IMR-90 (cell line): ENCODE data around the gene MPPED2. TPM values are rescaled to one million over a fixed set of nuclear protein-coding genes. Genes with fewer than 3 reads are reported as not detected.

Experiments
- ATAC-seq: fragments of 200-7000 bp; cut with Tn5 transposase; 2 replicates; pipeline ENCODE4 v1.9.1; 2020; ENCODE audit warnings: low read depth, mild to moderate bottlenecking, moderate library complexity
- BruUV-seq: library from RNA; stranded (reverse); fragments of 400-500 nt; replicated peaks from 2 replicates; lab custom pipeline; 2021; lab: Mats Ljungman, UMichigan
- CTCF ChIA-PET: fragments of 300-600 bp; formaldehyde crosslinking; extraction: SDS; loops from one replicate; lab custom pipeline; 2021; ENCODE audit warnings: antibody characterized with exemption; lab: Yijun Ruan, JAX
- POLR2A ChIA-PET: fragments of 300-600 bp; sonication (Branson Sonifier 250); formaldehyde crosslinking; loops from one replicate; lab custom pipeline; 2022; ENCODE audit warnings: antibody characterized with exemption; ENCODE audit not compliant: unreplicated experiment; lab: Charles Lee
- DNase-seq: peaks from one replicate; pipeline ENCODE4 v3.0.0; 2013
- H2AFZ ChIP-seq: replicated peaks from 2 replicates; pipeline ENCODE3; 2013; ENCODE audit warnings: low read length, mild to moderate bottlenecking; ENCODE audit not compliant: poor library complexity
- H2AK5ac ChIP-seq: 2 replicates; pipeline ENCODE4 v1.6.1; 2013; ENCODE audit warnings: low read depth, low read length, inconsistent platforms
- H2AK9ac ChIP-seq: replicated peaks from 2 replicates; pipeline ENCODE3; 2013; ENCODE audit warnings: mild to moderate bottlenecking, low read depth, low read length, moderate library complexity; ENCODE audit not compliant: poor library complexity
- H2BK120ac ChIP-seq: 2 replicates; pipeline ENCODE4 v1.6.1; 2013; ENCODE audit warnings: low read depth, low read length, inconsistent platforms
- H2BK15ac ChIP-seq: 3 replicates; pipeline ENCODE4 v1.6.1; 2013; ENCODE audit warnings: low read depth, low read length, inconsistent platforms
- H2BK20ac ChIP-seq: 2 replicates; pipeline ENCODE4 v1.6.1; 2013; ENCODE audit warnings: low read depth, mild to moderate bottlenecking, inconsistent platforms, low read length, moderate library complexity
- H2BK5ac ChIP-seq: 2 replicates; pipeline ENCODE4 v1.6.1; 2013; ENCODE audit warnings: mild to moderate bottlenecking, low read depth, low read length, inconsistent platforms; ENCODE audit not compliant: poor library complexity, severe bottlenecking
- H3K14ac ChIP-seq: replicated peaks from 2 replicates; pipeline ENCODE4 v1.6.1; 2013; ENCODE audit warnings: low read depth, low read length, inconsistent platforms
- H3K18ac ChIP-seq: 2 replicates; pipeline ENCODE4 v1.6.1; 2013; ENCODE audit warnings: low read depth, low read length, control low read depth
- H3K23ac ChIP-seq: 2 replicates; pipeline ENCODE4 v1.6.1; 2013; ENCODE audit warnings: low read depth, low read length, inconsistent platforms
- H3K27ac ChIP-seq: 2 replicates; pipeline ENCODE4 v1.5.1; 2013; ENCODE audit warnings: mild to moderate bottlenecking, control low read depth, low read length; ENCODE audit not compliant: insufficient read depth
- H3K27me3 ChIP-seq: 2 replicates; pipeline ENCODE4 v1.6.1; 2013; ENCODE audit warnings: low read length; ENCODE audit not compliant: control insufficient read depth, insufficient read depth
- H3K36me3 ChIP-seq: 2 replicates; pipeline ENCODE4 v1.6.1; 2013; ENCODE audit warnings: low read length, mixed read lengths; ENCODE audit not compliant: control insufficient read depth, insufficient read depth
- H3K4ac ChIP-seq: 2 replicates; pipeline ENCODE4 v1.6.1; 2013; ENCODE audit warnings: low read depth, low read length, inconsistent platforms
- H3K4me1 ChIP-seq: 2 replicates; pipeline ENCODE4 v1.6.1; 2013; ENCODE audit warnings: low read length, mixed read lengths; ENCODE audit not compliant: control insufficient read depth, insufficient read depth
- H3K4me2 ChIP-seq: 2 replicates; pipeline ENCODE4 v1.6.1; 2013; ENCODE audit warnings: low read depth, mild to moderate bottlenecking, control low read depth, low read length, moderate library complexity
- H3K4me3 ChIP-seq: 2 replicates; pipeline ENCODE4 v1.5.1; 2013; ENCODE audit warnings: low read depth, mild to moderate bottlenecking, control low read depth, low read length, moderate library complexity; ENCODE audit not compliant: insufficient read depth
- H3K56ac ChIP-seq: 2 replicates; pipeline ENCODE4 v1.6.1; 2013; ENCODE audit warnings: low read length, inconsistent platforms; ENCODE audit not compliant: insufficient read depth; ENCODE audit errors: extremely low read depth
- H3K79me1 ChIP-seq, 2 experiments: 2 replicates each; pipeline ENCODE4 v1.6.1; 2013; ENCODE audit warnings: low read length in 2 of 2, inconsistent platforms in 1 of 2, low read depth in 1 of 2
- H3K9ac ChIP-seq: 2 replicates; pipeline ENCODE4 v1.6.1; 2013; ENCODE audit warnings: low read depth, low read length, control low read depth
- H3K9me1 ChIP-seq: 2 replicates; pipeline ENCODE4 v1.6.1; 2013; ENCODE audit warnings: low read length, inconsistent platforms; ENCODE audit not compliant: insufficient read depth
- H3K9me3 ChIP-seq: 2 replicates; pipeline ENCODE4 v1.6.1; 2013; ENCODE audit warnings: low read length; ENCODE audit not compliant: control insufficient read depth, insufficient read depth
- H4K20me1 ChIP-seq: 2 replicates; pipeline ENCODE4 v1.6.1; 2013; ENCODE audit warnings: low read length, inconsistent platforms; ENCODE audit not compliant: insufficient read depth
- H4K5ac ChIP-seq: 2 replicates; pipeline ENCODE4 v1.6.1; 2013; ENCODE audit warnings: mild to moderate bottlenecking, low read depth, low read length, control low read depth
- H4K8ac ChIP-seq, 2 experiments: 2 replicates each; pipeline ENCODE4 v1.6.1; 2013; ENCODE audit warnings: low read depth in 2 of 2, low read length in 2 of 2, control low read depth in 1 of 2, inconsistent platforms in 1 of 2
- H4K91ac ChIP-seq: 2 replicates; pipeline ENCODE4 v1.6.1; 2013; ENCODE audit warnings: low read depth, low read length, inconsistent platforms; ENCODE audit not compliant: insufficient read depth
- CEBPB ChIP-seq: IDR thresholded peaks from 2 replicates; pipeline ENCODE4 v1.6.1; 2012; ENCODE audit warnings: low read depth, low read length, improper control_type of control experiment
- FOS ChIP-seq: fragments of 150-350 bp; IDR thresholded peaks from 2 replicates; pipeline ENCODE4 v1.6.1; 2016; ENCODE audit warnings: low read depth, low read length
- MXI1 ChIP-seq: IDR thresholded peaks from 2 replicates; pipeline ENCODE4 v1.6.1; 2012; ENCODE audit warnings: low read depth, mild to moderate bottlenecking, low read length, moderate library complexity, borderline replicate concordance
- NFE2L2 ChIP-seq: fragments of 150-350 bp; IDR thresholded peaks from 2 replicates; pipeline ENCODE4 v1.6.1; 2016; ENCODE audit warnings: low read depth, mild to moderate bottlenecking, low read length
- POLR2A ChIP-seq: IDR thresholded peaks from 2 replicates; pipeline ENCODE4 v1.6.1; 2012; ENCODE audit warnings: mild to moderate bottlenecking, low read depth, low read length
- RCOR1 ChIP-seq: IDR thresholded peaks from 2 replicates; pipeline ENCODE4 v1.6.1; 2012; ENCODE audit warnings: mild to moderate bottlenecking, low read length, improper control_type of control experiment; ENCODE audit not compliant: insufficient replicate concordance
- RFX5 ChIP-seq: IDR thresholded peaks from 2 replicates; pipeline ENCODE4 v1.8.0; 2012; ENCODE audit warnings: low read depth, mild to moderate bottlenecking, low read length, moderate library complexity
- SMC3 ChIP-seq: fragments of 150-350 bp; IDR thresholded peaks from 2 replicates; pipeline ENCODE4 v1.6.1; 2016; ENCODE audit warnings: low read depth, mild to moderate bottlenecking, antibody characterized with exemption, low read length, moderate library complexity
- WGBS, 2 experiments: methylation state at CpG; one replicate each; pipeline versions ENCODE4 v1.1.5 to v1.1.7; 2013; ENCODE audit warnings: missing lambda C conversion rate in 2 of 2; ENCODE audit not compliant: insufficient read length in 1 of 2; ENCODE audit errors: extremely low coverage in 2 of 2; 5-methylcytosine and 5-hydroxymethylcytosine counted together
- dilution Hi-C: fragments of 300-500 bp; cut with HindIII; formaldehyde crosslinking; loops from one replicate; pipeline ENCODE4 v1.14.3; 2018; ENCODE audit warnings: low sequenced_read_pairs; ENCODE audit not compliant: unreplicated experiment
- in situ Hi-C: fragments of 300-500 bp; cut with MboI; formaldehyde crosslinking; loops from 3 replicates; pipeline ENCODE4 v1.14.3; 2019; ENCODE audit warnings: low sequenced_read_pairs, inconsistent platforms, mixed read lengths
- intact Hi-C: fragments of 100-400 bp; cut with micrococcal nuclease; formaldehyde crosslinking; loops from 2 replicates; pipeline ENCODE4 v1.10.0; 2022
- polyA plus RNA-seq, 3 experiments: library from polyadenylated mRNA; depleted of rRNA; stranded (reverse); fragments of >200 nt; gene quantifications; 2 replicates each; pipeline ENCODE4 v1.2.3, GENCODE V29; 2012; ENCODE audit warnings: low replicate concordance in 1 of 3
- total RNA-seq: library from RNA; depleted of rRNA; stranded (reverse); fragments of >200 nt; gene quantifications from 2 replicates; pipeline ENCODE4 v1.2.3, GENCODE V29; 2012
- TF ChIP-seq, protein P1 (sequence below): fragments of 150-350 bp; IDR thresholded peaks from 2 replicates; pipeline ENCODE4 v1.6.1; 2017; ENCODE audit warnings: mild to moderate bottlenecking, antibody characterized with exemption, low read length, low read depth
- TF ChIP-seq, protein P2 (sequence below): fragments of 150-350 bp; IDR thresholded peaks from 2 replicates; pipeline ENCODE4 v1.6.1; 2016; ENCODE audit warnings: low read depth, mild to moderate bottlenecking, low read length, moderate library complexity, borderline replicate concordance
- TF ChIP-seq, protein P3 (sequence below): conservative IDR thresholded peaks from 2 replicates; pipeline ENCODE4 v1.5.1; 2012; ENCODE audit warnings: mild to moderate bottlenecking, low read depth, low read length, improper control_type of control experiment

The MPPED2 gene
- total and polyA plus RNA-seq, 2 of the 4 experiments (the other 2 are of a cell fraction), result 0.10 TPM; not detected in 1

DNA sequence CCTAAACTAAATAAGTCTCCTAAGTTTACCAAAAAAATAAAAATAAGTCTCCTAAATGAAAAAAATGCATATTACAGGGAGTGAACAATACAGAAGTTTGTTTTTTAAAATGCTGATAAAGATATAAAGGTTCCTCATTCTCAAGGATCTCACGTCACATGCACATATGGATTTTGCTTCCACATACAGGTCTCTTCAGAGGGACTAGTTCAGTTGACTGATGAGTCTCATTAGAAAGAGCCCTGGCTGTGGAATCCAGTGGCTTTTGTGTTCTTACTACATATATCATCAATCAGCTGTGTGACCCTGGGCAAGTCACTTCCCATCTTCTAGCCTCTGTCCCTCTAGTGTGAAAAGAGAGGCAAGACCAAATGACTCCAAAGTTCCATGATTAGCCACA is 43.1 kb downstream of the MPPED2 start:
- no peaks in the 10 kb centered on the region for H3K36me3 ChIP-seq
- H3K4ac ChIP-seq, result no peak overlapping the region
- H2AK9ac ChIP-seq, result no peak overlapping the region
- H3K4me3 ChIP-seq, result no peak overlapping the region
- ATAC-seq (no peak), DNase-seq (no peak)
- no peak overlapping the region for H2BK20ac ChIP-seq
- no peaks in the 10 kb centered on the region for H3K79me1 ChIP-seq
- dilution Hi-C loops (no loop called here), in situ Hi-C loops (no loop called here), intact Hi-C loops (no loop called here)
- H3K9ac ChIP-seq, result no peak overlapping the region
- H3K27me3 ChIP-seq, result no peaks in the 10 kb centered on the region
- CTCF ChIA-PET, result interaction anchor here (1.0 kb wide), 1 partner anchor 61 kb away, joined by 3 read pairs; no protein-coding TSS in a partner anchor
- no peak overlapping the region for H3K56ac ChIP-seq
- H3K4me2 ChIP-seq, result no peak overlapping the region
- H4K8ac ChIP-seq, result no peak overlapping the region
- no peak overlapping the region for H2BK5ac ChIP-seq
- no peak overlapping the region for H4K5ac ChIP-seq
- no peak overlapping the region for H2AK5ac ChIP-seq
- H3K9me1 ChIP-seq, result no peaks in the 10 kb centered on the region
- no peak overlapping the region for H3K14ac ChIP-seq
- H3K4me1 ChIP-seq, result no peaks in the 10 kb centered on the region
- no peak overlapping the region for H2BK120ac ChIP-seq
- no TSS peak for BruUV-seq
- H2AFZ ChIP-seq, result no peak overlapping the region
- H3K27ac ChIP-seq, result no peak overlapping the region
- POLR2A ChIA-PET, result no interaction called here
- WGBS, 2 experiments, result no CpG with 5 or more reads among the region's 1 CpG
- no peaks in the 10 kb centered on the region for H3K9me3 ChIP-seq
- TF ChIP-seq POLR2A, result no peak
- TF ChIP-seq, protein P1, sequence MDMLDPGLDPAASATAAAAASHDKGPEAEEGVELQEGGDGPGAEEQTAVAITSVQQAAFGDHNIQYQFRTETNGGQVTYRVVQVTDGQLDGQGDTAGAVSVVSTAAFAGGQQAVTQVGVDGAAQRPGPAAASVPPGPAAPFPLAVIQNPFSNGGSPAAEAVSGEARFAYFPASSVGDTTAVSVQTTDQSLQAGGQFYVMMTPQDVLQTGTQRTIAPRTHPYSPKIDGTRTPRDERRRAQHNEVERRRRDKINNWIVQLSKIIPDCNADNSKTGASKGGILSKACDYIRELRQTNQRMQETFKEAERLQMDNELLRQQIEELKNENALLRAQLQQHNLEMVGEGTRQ, result no peak
- TF ChIP-seq, protein P2, sequence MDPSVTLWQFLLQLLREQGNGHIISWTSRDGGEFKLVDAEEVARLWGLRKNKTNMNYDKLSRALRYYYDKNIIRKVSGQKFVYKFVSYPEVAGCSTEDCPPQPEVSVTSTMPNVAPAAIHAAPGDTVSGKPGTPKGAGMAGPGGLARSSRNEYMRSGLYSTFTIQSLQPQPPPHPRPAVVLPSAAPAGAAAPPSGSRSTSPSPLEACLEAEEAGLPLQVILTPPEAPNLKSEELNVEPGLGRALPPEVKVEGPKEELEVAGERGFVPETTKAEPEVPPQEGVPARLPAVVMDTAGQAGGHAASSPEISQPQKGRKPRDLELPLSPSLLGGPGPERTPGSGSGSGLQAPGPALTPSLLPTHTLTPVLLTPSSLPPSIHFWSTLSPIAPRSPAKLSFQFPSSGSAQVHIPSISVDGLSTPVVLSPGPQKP, result no peak
- TF ChIP-seq MXI1, result no peak
- TF ChIP-seq, protein P3, sequence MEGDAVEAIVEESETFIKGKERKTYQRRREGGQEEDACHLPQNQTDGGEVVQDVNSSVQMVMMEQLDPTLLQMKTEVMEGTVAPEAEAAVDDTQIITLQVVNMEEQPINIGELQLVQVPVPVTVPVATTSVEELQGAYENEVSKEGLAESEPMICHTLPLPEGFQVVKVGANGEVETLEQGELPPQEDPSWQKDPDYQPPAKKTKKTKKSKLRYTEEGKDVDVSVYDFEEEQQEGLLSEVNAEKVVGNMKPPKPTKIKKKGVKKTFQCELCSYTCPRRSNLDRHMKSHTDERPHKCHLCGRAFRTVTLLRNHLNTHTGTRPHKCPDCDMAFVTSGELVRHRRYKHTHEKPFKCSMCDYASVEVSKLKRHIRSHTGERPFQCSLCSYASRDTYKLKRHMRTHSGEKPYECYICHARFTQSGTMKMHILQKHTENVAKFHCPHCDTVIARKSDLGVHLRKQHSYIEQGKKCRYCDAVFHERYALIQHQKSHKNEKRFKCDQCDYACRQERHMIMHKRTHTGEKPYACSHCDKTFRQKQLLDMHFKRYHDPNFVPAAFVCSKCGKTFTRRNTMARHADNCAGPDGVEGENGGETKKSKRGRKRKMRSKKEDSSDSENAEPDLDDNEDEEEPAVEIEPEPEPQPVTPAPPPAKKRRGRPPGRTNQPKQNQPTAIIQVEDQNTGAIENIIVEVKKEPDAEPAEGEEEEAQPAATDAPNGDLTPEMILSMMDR, result no peak
- TF ChIP-seq NFE2L2, result no peak
- TF ChIP-seq SMC3, result no peak
- TF ChIP-seq CEBPB, result no peak
- no peak for TF ChIP-seq FOS
- no peak for TF ChIP-seq RFX5
- no peak for TF ChIP-seq RCOR1
- no peak overlapping the region for H3K23ac ChIP-seq
- no peak overlapping the region for H3K18ac ChIP-seq
- H4K91ac ChIP-seq, result no peak overlapping the region
- no peak overlapping the region for H2BK15ac ChIP-seq
- H4K20me1 ChIP-seq, result no peaks in the 10 kb centered on the region
